ENCODE data around the gene KCTD18. TPM values are rescaled to one million over a fixed set of nuclear protein-coding genes. Genes with fewer than 3 reads are reported as not detected.

Gene KCTD18
- total and polyA plus RNA-seq, 2 of the 8 experiments (the other 6 are each of a cell fraction or from before 2014, with no cell fraction given): 1.6 to 3.1 TPM

- no peak overlapping the region for H3K23ac ChIP-seq (ENCODE audit: insufficient read length)
- no peak overlapping the region for H4K8ac ChIP-seq (ENCODE audit: extremely low read depth, insufficient read depth, low read length)
- no peaks in the 10 kb centered on the region for H3K79me2 ChIP-seq (ENCODE audit: control insufficient read depth in 1 of 2, insufficient read depth in 2 of 2, low read length in 2 of 2)
- no peak overlapping the region for H2BK12ac ChIP-seq (ENCODE audit: low read depth, low read length)
- no peak overlapping the region for H2AK5ac ChIP-seq (ENCODE audit: low read depth, low read length)
- no peak for FAIRE-seq
- H3K4me3 ChIP-seq (ENCODE audit: extremely low read depth in 1 of 4, insufficient read depth in 2 of 4, low read depth in 3 of 4, low read length in 4 of 4): no peak overlapping the region
- H3K23me2 ChIP-seq (ENCODE audit: low read depth, low read length): no peaks in the 10 kb centered on the region
- no peak overlapping the region for H3K14ac ChIP-seq (ENCODE audit: insufficient read length)
- CTCF ChIA-PET (ENCODE audit: partially characterized antibody): interaction anchor here (1.5 kb wide), 1 partner anchor 14 kb away, joined by 5 read pairs; no protein-coding TSS in a partner anchor
- H3K4me2 ChIP-seq (ENCODE audit: insufficient read depth in 1 of 2, low read depth in 2 of 2, low read length in 2 of 2): no peak overlapping the region
- no peaks in the 10 kb centered on the region for H3K9me3 ChIP-seq (ENCODE audit: insufficient read depth in 2 of 2, low read depth in 1 of 2, low read length in 1 of 2)
- no peak overlapping the region for H3K4ac ChIP-seq (replicated peaks; ENCODE audit: insufficient read length, low read depth, low read length)
- no peak for DNase-seq (ENCODE audit: low read depth in 1 of 2, low spot score in 2 of 2)
- H2AFZ ChIP-seq (ENCODE audit: low read length): no peak overlapping the region
- no peak overlapping the region for H4K91ac ChIP-seq (replicated peaks; ENCODE audit: insufficient read length, low read length)
- H2BK20ac ChIP-seq (ENCODE audit: low read length): no peak overlapping the region
- POLR2A ChIA-PET (ENCODE audit: partially characterized antibody): no interaction called here
- H4K20me1 ChIP-seq (replicated peaks in 1 of 2; ENCODE audit: control insufficient read depth in 1 of 2, insufficient read depth in 2 of 2, low read length in 2 of 2): peaks cover 0 to 2% of the 10 kb centered on the region in 2 experiments
- no peak for TF ChIP-seq CBX5 (IDR thresholded peaks at IDR 0.05; ENCODE audit: low read depth, low read length)
- no peak for TF ChIP-seq PHF8 (conservative IDR thresholded peaks at IDR 0.05; ENCODE audit: low read depth, low read length)
- TF ChIP-seq POLR2AphosphoS5 (IDR thresholded peaks at IDR 0.05; ENCODE audit: low read depth, low read length): no peak
- TF ChIP-seq GTF2F1 (IDR thresholded peaks at IDR 0.05; ENCODE audit: borderline replicate concordance, low read depth, low read length): no peak
- no peak for TF ChIP-seq RFX5 (IDR thresholded peaks at IDR 0.05; ENCODE audit: borderline replicate concordance, low read depth, low read length)
- TF ChIP-seq BACH1 (IDR thresholded peaks at IDR 0.05; ENCODE audit: low read length): no peak
- TF ChIP-seq BCL11A (IDR thresholded peaks at IDR 0.05; ENCODE audit: low read depth in 2 of 2, low read length in 2 of 2): no peak
- TF ChIP-seq RBBP5 (IDR thresholded peaks at IDR 0.05; ENCODE audit: borderline replicate concordance, low read depth, low read length): no peak
- TF ChIP-seq TBP (IDR thresholded peaks at IDR 0.05; ENCODE audit: low read depth, low read length): no peak
- TF ChIP-seq, protein P1, sequence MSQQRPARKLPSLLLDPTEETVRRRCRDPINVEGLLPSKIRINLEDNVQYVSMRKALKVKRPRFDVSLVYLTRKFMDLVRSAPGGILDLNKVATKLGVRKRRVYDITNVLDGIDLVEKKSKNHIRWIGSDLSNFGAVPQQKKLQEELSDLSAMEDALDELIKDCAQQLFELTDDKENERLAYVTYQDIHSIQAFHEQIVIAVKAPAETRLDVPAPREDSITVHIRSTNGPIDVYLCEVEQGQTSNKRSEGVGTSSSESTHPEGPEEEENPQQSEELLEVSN (IDR thresholded peaks at IDR 0.05): no peak
- no peak for TF ChIP-seq BRCA1 (IDR thresholded peaks at IDR 0.05; ENCODE audit: low read depth, low read length)
- TF ChIP-seq KDM4A (IDR thresholded peaks at IDR 0.05; ENCODE audit: low read depth, low read length, severe bottlenecking): no peak
- no peak for TF ChIP-seq SUZ12 (IDR thresholded peaks at IDR 0.05; ENCODE audit: low read length)
- no peak overlapping the region for H3K27ac ChIP-seq (ENCODE audit: low read depth, low read length)
- no peak overlapping the region for H3K9ac ChIP-seq (replicated peaks in 1 of 4; ENCODE audit: extremely low read depth in 1 of 4, low read depth in 3 of 4, low read length in 3 of 4)
- peaks cover 0 to 4% (median 1%) of the 10 kb centered on the region in 4 experiments; a peak in 3 of 7 replicates for H3K4me1 ChIP-seq (replicated peaks in 1 of 4; ENCODE audit: control insufficient read depth in 3 of 4, insufficient read depth in 4 of 4, low read length in 3 of 4)
- no peak overlapping the region for H2BK120ac ChIP-seq (replicated peaks; ENCODE audit: low read depth, low read length)
- no peaks in the 10 kb centered on the region for H3K79me1 ChIP-seq (ENCODE audit: low read depth, low read length)
- no peaks in the 10 kb centered on the region for H3K27me3 ChIP-seq (replicated peaks in 1 of 4; ENCODE audit: control insufficient read depth in 3 of 4, extremely low read depth in 1 of 4, insufficient read depth in 3 of 4, low read length in 3 of 4)
- H3K18ac ChIP-seq (ENCODE audit: extremely low read depth, low read length): no peak overlapping the region
- peaks cover 0 to 32% (median 17%) of the 10 kb centered on the region in 4 experiments; a peak in 6 of 8 replicates for H3K36me3 ChIP-seq (ENCODE audit: control insufficient read depth in 2 of 4, insufficient read depth in 4 of 4, low read length in 3 of 4)
- no peak overlapping the region for H3K56ac ChIP-seq (replicated peaks; ENCODE audit: insufficient read length, low read depth, low read length)
- no peak overlapping the region for H2BK5ac ChIP-seq (ENCODE audit: low read depth, low read length)
- H2BK15ac ChIP-seq (ENCODE audit: low read length): no peak overlapping the region
- H4K5ac ChIP-seq (ENCODE audit: insufficient read length, low read depth, low read length): no peak overlapping the region
- WGBS, 2 experiments (ENCODE audit: extremely low coverage in 1 of 2, insufficient coverage in 1 of 2, insufficient read length in 1 of 2, insufficient replicate concordance in 2 of 2, low coverage in 1 of 2, low lambda C conversion rate in 2 of 2, missing lambda C conversion rate in 1 of 2): 91% methylated on average over 4 of the region's 4 CpGs; no CpG with 5 or more reads in 1 of the 2 experiments
Measured at GRCh38 chr2:200455958-200456421, 53.9 kb downstream of the KCTD18 start.
